HepG2 (cell line): ENCODE measurements around the gene CYB561. TPM values are rescaled to one million over a fixed set of nuclear protein-coding genes. Genes with fewer than 3 reads are reported as not detected.

Source experiments
- ATF5 ChIP-seq: sonication (generic); formaldehyde crosslinking; IDR thresholded peaks from 2 replicates; pipeline ENCODE4 v1.4.0; 2020; ENCODE audit warnings: mild to moderate bottlenecking, low read depth, missing genetic modification reagents
- CEBPG ChIP-seq: IDR thresholded peaks from 2 replicates; pipeline ENCODE4 v1.6.1; 2016
- EP300 ChIP-seq, 3 experiments: sonication (generic) in 1 of 3; formaldehyde crosslinking in 1 of 3; IDR thresholded peaks; 2 replicates each; pipeline versions ENCODE4 v1.5.1 to v1.6.1; 2011 to 2020; ENCODE audit warnings: low read depth in 2 of 3, low read length in 2 of 3, borderline replicate concordance in 1 of 3, improper control_type of control experiment in 1 of 3, mild to moderate bottlenecking in 1 of 3, missing genetic modification reagents in 1 of 3, moderate library complexity in 1 of 3
- HMG20A ChIP-seq: IDR thresholded peaks from 2 replicates; pipeline ENCODE4 v1.6.1; 2016; ENCODE audit warnings: borderline replicate concordance
- HOXA5 ChIP-seq: sonication (generic); formaldehyde crosslinking; IDR thresholded peaks from 2 replicates; pipeline ENCODE4 v1.4.0; 2020; ENCODE audit warnings: missing genetic modification reagents
- HOXA9 ChIP-seq: sonication (generic); formaldehyde crosslinking; IDR thresholded peaks from 2 replicates; pipeline ENCODE4 v1.8.1; 2022; ENCODE audit warnings: missing genetic modification reagents, mild to moderate bottlenecking, moderate library complexity, borderline replicate concordance
- IRX3 ChIP-seq: sonication (generic); formaldehyde crosslinking; IDR thresholded peaks from 2 replicates; pipeline ENCODE4 v1.8.1; 2023; ENCODE audit warnings: mild to moderate bottlenecking, low read depth, missing genetic modification reagents, borderline replicate concordance
- PAX8 ChIP-seq: sonication (generic); formaldehyde crosslinking; IDR thresholded peaks from 2 replicates; pipeline ENCODE4 v1.8.0; 2022; ENCODE audit warnings: mild to moderate bottlenecking, missing genetic modification reagents, borderline replicate concordance
- SAP130 ChIP-seq: IDR thresholded peaks from 2 replicates; pipeline ENCODE4 v1.6.1; 2016; ENCODE audit warnings: low read depth
- SKIL ChIP-seq: sonication (generic); formaldehyde crosslinking; IDR thresholded peaks from 2 replicates; pipeline ENCODE4 v1.8.0; 2022; ENCODE audit warnings: missing genetic modification reagents, mild to moderate bottlenecking, moderate library complexity, borderline replicate concordance
- SMAD3 ChIP-seq: sonication (generic); formaldehyde crosslinking; IDR thresholded peaks from 2 replicates; pipeline ENCODE4 v1.4.0; 2020; ENCODE audit warnings: missing genetic modification reagents
- SP4 ChIP-seq: sonication (generic); formaldehyde crosslinking; IDR thresholded peaks from 2 replicates; pipeline ENCODE4 v1.8.1; 2023; ENCODE audit warnings: mild to moderate bottlenecking, missing genetic modification reagents
- SSRP1 ChIP-seq: IDR thresholded peaks from 2 replicates; pipeline ENCODE4 v1.6.1; 2016; ENCODE audit warnings: control low read depth
- TCF7 ChIP-seq: sonication (generic); IDR thresholded peaks from 2 replicates; pipeline ENCODE4 v1.6.1; 2016; ENCODE audit warnings: antibody characterized with exemption, low read depth
- THAP11 ChIP-seq: IDR thresholded peaks from 2 replicates; pipeline ENCODE4 v1.6.1; 2016; ENCODE audit warnings: missing biosample characterization, missing genetic modification reagents
- ZBTB7B ChIP-seq: sonication (generic); formaldehyde crosslinking; IDR thresholded peaks from 2 replicates; pipeline ENCODE4 v1.4.0; 2020; ENCODE audit warnings: missing genetic modification reagents
- ZNF121 ChIP-seq: sonication (generic); formaldehyde crosslinking; IDR thresholded peaks from 2 replicates; pipeline ENCODE4 v1.5.0; 2020; ENCODE audit warnings: mild to moderate bottlenecking, missing genetic modification reagents
- ZNF160 ChIP-seq: sonication (generic); formaldehyde crosslinking; IDR thresholded peaks from 2 replicates; pipeline ENCODE4 v1.8.0; 2022; ENCODE audit warnings: mild to moderate bottlenecking, inconsistent platforms, missing genetic modification reagents
- ZNF33B ChIP-seq: sonication (generic); formaldehyde crosslinking; IDR thresholded peaks from 2 replicates; pipeline ENCODE4 v1.5.1; 2020; ENCODE audit warnings: mild to moderate bottlenecking, missing genetic modification reagents
- ZNF646 ChIP-seq: sonication (generic); formaldehyde crosslinking; IDR thresholded peaks from 2 replicates; pipeline ENCODE4 v1.9.0; 2021; ENCODE audit warnings: mild to moderate bottlenecking, missing genetic modification reagents
- polyA plus RNA-seq, 8 experiments: library from polyadenylated mRNA; depleted of rRNA in 3 of 8; stranded (reverse) in 7 of 8; unstranded in 1 of 8; fragments of >200 nt; fragmentation: Illumina TruSeq in 4 of 8; extraction: Trizol in 4 of 8; gene quantifications; 2 replicates each; pipeline versions ENCODE4 v1.2.1 to v1.2.3, GENCODE V29; 2011 to 2016; ENCODE audit warnings: low read depth in 4 of 8, missing spikeins in 1 of 8, mixed read lengths in 1 of 8; ENCODE audit not compliant: insufficient read depth in 1 of 8
- total RNA-seq, 5 experiments: library from RNA; depleted of rRNA; stranded (reverse); fragments of >200 nt; fragmentation: Illumina TruSeq; extraction: Trizol; gene quantifications; 2 replicates each; pipeline ENCODE4 v1.2.3, GENCODE V29; 2016; ENCODE audit warnings: low read depth in 1 of 5

The CYB561 gene
- total and polyA plus RNA-seq, 2 of the 13 experiments (the other 11 are each of a cell fraction or from before 2014, with no cell fraction given) = 1.5 to 6.7 TPM

GRCh38 chr17:63431939-63432804, 13.9 kb downstream of the CYB561 start (continued):
- TF ChIP-seq ZBTB7B (CRISPR knock-in tag) = peak; percentile 80
- no peak for TF ChIP-seq HOXA9 (CRISPR knock-in tag)
- TF ChIP-seq ZNF160 (CRISPR knock-in tag) = no peak
- TF ChIP-seq EP300 (IDR thresholded peaks at IDR 0.05; ENCODE audit: low read depth in 2 of 2, low read length in 2 of 2) = 0 out of 4 replicates have a peak, but pooled peaks of 1 of the 2 experiments have one; percentile 37
- TF ChIP-seq EP300 (CRISPR knock-in tag; IDR thresholded peaks at IDR 0.05; ENCODE audit: borderline replicate concordance) = peak; percentile 23; the same call in 1 of the 2 replicates
- 0 out of 2 replicates have a peak, but pooled peaks have one; percentile 43 for TF ChIP-seq SP4 (CRISPR knock-in tag)
- TF ChIP-seq ZNF33B (CRISPR knock-in tag) = peak; percentile 69; the same call in 1 of the 2 replicates
- peak; percentile 31; the same call in 1 of the 2 replicates for TF ChIP-seq SKIL (CRISPR knock-in tag)
- peak; percentile 59 for TF ChIP-seq TCF7
- TF ChIP-seq SAP130 = peak; percentile 80
- TF ChIP-seq ZNF121 (CRISPR knock-in tag) = 0 out of 2 replicates have a peak, but pooled peaks have one; percentile 39
- 0 out of 2 replicates have a peak, but pooled peaks have one; percentile 9 for TF ChIP-seq CEBPG (CRISPR knock-in tag)
- 0 out of 2 replicates have a peak, but pooled peaks have one; percentile 18 for TF ChIP-seq HOXA5 (CRISPR knock-in tag)
- TF ChIP-seq HMG20A (CRISPR knock-in tag) = peak; percentile 75; the same call in 1 of the 2 replicates
- peak; percentile 15; the same call in 1 of the 2 replicates for TF ChIP-seq THAP11 (CRISPR knock-in tag)
- TF ChIP-seq ATF5 (CRISPR knock-in tag) = no peak
- TF ChIP-seq SSRP1 = 0 out of 2 replicates have a peak, but pooled peaks have one; percentile 44
- no peak for TF ChIP-seq PAX8 (CRISPR knock-in tag)
- peak; percentile 9; the same call in 1 of the 2 replicates for TF ChIP-seq SMAD3 (CRISPR knock-in tag)
- TF ChIP-seq ZNF646 (CRISPR knock-in tag) = 0 out of 2 replicates have a peak, but pooled peaks have one; percentile 58
- TF ChIP-seq IRX3 (CRISPR knock-in tag) = peak; percentile 38; the same call in 1 of the 2 replicates
